GM19372 (cell line): ENCODE measurements around the gene LEP.

Experiments
- ATAC-seq: cut with Tn5 transposase; IDR thresholded peaks from one replicate; pipeline ENCODE4 v1.9.1; 2021; ENCODE audit warnings: mild to moderate bottlenecking, low read depth, moderate library complexity; ENCODE audit not compliant: unreplicated experiment

The LEP gene

DNA sequence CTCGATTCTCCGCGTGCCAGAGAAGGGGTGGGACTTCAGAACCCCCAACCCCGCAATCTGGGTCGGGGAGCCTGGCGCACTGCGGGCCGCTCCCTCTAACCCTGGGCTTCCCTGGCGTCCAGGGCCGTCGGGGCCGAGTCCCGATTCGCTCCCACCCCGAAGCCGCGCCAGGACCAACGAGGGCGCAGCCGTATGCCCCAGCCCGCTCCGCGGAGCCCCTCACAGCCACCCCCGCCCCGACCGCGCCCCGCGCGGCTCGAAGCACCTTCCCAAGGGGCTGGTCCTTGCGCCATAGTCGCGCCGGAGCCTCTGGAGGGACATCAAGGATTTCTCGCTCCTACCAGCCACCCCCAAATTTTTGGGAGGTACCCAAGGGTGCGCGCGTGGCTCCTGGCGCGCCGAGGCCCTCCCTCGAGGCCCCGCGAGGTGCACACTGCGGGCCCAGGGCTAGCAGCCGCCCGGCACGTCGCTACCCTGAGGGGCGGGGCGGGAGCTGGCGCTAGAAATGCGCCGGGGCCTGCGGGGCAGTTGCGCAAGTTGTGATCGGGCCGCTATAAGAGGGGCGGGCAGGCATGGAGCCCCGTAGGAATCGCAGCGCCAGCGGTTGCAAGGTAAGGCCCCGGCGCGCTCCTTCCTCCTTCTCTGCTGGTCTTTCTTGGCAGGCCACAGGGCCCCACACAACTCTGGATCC lies at the start of gene LEP:
Gene LEP, plus strand, starts transcription at position 583 of the 691 bp plus-strand sequence. CDS start 10,741 bp downstream, outside the sequence.
- no peak for ATAC-seq

DNA sequence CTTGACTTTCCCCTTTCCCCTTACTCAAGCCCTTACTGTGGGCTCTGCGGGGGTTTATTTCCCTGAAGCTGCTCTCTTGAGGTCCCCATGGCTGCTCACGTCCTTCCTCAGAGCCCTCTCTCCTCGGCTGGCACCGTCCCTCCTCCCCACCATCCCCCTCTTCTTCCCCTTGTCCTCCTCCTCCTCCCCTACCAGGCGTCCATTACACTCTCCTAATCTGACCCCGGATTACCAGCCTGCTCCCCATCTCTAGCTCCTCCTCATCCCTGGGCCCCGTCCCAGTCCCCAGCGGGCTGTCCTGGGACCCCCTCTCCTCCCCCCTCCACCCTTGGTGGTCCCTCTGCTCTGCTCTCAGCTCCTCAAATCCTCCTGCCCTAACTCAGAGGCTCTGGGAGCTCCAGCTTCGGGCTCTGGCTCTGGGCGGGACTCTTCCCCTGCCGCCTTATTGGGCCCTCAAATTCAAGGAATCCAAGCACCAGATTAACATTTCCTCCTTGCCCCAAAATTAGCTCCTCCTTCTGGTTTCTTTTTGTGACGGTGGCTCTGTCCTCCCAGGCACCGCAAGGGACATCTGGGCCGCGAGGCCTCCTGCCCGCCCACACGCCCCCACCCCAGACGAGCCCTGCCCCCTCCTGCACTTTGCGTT lies 48.5 kb upstream of the LEP start:
- ATAC-seq, result no peak

DNA sequence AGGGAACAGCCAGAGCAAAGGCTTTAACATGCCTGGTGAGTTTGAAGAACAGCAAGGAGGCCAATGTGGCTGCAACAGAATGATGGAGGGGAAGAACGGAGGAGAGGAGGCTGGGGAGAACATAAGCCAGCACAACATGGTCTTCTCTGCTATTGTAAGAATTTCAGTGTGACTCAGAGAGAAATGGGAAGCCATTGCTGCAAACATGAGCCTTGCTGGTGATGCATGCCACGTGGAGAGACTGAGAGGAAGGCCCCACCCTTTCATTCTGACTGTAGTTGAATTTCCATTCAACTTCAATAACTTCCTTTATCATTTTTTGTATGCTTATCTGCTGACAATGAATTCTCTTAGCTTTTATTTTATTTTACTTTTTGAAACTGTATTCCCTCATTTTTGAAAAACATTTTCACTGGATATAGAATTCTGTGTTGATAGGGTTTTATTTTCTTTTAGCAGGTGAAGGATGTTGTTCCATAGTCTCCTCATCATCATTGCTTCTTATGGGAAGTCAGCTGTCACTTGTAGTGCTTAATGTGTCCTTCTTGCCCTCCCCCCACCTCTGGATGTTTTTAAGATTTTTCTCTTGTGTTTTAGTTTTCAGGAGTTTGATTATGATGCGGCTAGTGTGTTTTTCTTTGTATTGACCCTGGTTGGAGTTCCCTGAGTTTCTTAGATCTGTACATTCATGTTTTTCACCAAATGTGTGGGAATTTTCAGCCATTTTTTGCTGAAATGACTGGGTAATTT lies 46.4 kb upstream of the LEP start:
- no peak for ATAC-seq

GRCh38 chr7:128197589-128197988 lies 43.5 kb upstream of the LEP start:
- no peak for ATAC-seq

DNA sequence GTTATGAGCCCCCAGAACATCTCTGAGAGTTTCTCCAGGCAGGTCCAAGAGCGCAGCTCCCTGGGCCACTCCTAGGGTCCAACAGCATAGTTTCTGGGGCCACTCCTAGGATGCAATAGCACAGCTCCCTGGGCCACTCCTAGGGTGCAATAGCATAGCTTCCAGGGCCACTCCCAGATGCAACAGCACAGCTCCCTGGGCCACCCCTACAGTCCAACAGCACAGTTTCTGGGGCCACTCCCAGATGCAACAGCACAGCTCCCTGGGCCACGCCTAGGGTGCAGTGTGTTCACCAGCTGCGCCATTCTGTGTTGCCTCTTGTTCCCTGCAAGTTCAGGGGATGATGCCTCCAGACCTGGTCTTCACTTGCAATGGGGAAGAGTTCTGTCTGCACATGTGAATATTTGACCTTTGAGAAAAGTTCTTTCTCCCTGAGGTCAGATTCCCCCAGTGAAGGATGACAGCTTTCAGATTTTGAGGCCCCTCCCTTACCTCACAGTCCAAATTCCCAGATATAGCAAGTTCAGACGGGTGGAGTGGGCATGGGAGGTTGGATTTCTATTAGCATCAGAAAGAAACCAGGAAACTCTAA lies 43.0 kb upstream of the LEP start:
- ATAC-seq, result no peak

GRCh38 chr7:128200376-128200775 lies 40.7 kb upstream of the LEP start:
- no peak for ATAC-seq

- ATAC-seq, result no peak
These were observed 39.9 kb upstream of the LEP start for GRCh38 chr7:128201067-128201689.

DNA sequence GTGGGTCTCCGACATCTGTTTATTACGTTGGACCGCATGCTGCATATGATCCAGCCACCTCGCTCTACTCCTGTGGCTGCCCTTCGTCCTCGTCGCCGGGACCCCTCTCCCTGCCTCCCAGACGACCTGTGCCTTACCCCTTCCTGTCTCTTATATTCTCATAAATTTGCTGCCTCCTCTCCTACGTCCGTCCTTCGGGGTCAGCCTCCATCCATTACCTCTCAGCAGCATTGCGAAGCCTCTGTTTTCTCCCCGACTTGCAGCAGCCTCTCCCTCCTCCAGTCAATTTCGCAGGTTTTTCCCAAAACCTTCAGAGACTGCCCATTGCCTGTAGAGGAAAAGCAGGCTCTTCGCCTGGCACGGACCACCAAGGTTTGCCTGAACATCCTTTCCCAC lies 39.4 kb upstream of the LEP start:
- no peak for ATAC-seq

DNA sequence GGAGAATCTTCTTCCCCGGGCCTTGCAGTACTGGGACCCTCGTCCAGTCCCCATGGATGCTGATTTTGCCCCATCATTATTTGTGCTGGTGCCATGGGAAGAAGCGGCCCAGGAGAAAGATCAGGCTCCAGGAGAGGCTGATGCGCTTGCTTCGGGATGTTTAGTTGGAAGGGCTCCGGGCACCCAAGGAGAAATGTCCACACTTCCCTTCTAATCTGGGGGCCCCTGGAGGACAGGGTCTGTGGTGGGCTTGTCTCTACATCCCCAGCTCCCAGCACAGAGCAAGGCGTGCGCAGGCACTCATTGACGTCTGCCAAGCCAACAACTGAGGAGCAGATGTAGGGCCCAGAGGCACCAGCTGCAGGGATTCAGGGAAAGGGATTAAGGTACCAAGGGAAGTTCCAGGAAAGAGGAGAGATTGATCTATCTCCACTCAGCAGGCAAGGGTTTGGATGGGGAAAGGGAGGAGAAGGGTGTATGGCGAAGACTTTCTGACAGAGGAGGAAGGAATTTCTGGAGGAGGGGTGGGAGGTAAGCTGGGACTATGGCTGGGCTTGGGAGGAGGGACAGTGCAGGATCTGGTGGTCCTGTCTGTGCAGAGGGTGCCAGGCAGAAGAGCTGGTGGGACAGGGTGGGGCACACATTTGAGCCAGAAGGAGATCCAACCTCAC lies 38.7 kb upstream of the LEP start:
- no peak for ATAC-seq

GRCh38 chr7:128203047-128203491 lies 38.0 kb upstream of the LEP start:
- no peak for ATAC-seq

DNA sequence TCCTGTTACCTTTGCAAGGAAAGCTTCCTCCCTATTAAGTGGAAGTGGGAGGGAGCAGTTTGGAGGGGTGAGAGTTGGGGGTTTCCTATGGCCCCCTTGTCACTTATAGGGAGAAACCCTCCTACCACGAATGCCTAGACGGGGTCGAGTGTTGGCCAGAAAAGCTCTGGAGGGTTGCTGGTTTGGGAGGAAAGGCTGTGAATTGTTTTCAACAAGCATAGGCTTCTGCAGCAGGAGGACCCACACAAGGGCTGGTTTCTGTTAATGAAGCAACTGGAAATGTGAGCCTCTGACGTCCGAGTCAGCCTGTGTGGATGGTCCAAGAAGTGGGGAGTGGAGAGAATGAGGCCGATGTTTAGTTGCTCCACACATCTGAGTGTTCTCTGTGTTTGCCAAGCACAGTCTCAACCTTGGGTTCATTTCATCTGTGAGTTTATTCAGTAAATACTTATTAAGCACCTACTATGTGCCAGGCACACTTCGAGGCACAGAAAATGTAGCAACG lies 37.3 kb upstream of the LEP start:
- ATAC-seq, result no peak

DNA sequence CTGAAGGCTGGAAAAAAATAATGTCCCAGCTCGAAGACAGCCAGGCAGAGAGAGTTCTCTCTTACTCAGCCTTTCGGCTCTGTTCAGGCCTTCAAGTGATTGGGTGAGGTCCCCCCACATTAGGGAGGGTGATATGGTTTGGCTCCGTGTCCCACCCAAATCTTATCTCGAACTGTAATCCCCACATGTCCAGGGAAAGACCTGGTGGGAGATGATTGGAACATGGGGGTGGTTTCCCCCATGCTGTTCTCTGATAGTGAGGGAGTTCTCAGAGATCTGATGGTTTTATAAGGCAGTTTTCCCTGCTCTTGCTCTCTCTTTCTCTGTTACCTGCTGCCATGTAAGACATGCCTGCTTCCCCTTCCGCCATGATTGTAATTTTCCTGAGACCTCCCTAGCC lies 36.6 kb upstream of the LEP start:
- no peak for ATAC-seq

DNA sequence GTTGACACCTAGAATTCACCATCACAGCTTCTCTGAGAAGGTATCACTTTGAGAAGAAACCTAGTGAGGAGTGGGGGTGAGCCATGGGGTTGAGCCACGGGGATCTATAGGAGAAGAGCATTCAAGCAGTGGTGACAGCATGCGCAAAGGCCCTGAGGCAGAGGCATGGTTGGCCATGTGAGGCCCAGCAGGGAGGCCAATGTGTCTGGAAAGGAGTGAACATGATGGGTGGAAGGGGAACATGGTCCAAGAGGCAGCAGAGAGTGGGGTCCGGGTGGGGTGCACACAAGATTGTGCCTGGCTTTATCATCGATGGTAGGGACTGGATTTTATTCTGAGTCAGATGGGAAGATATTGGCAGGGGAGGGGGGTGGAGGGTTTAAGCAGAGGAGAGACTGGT lies 36.0 kb upstream of the LEP start:
- ATAC-seq, result no peak

DNA sequence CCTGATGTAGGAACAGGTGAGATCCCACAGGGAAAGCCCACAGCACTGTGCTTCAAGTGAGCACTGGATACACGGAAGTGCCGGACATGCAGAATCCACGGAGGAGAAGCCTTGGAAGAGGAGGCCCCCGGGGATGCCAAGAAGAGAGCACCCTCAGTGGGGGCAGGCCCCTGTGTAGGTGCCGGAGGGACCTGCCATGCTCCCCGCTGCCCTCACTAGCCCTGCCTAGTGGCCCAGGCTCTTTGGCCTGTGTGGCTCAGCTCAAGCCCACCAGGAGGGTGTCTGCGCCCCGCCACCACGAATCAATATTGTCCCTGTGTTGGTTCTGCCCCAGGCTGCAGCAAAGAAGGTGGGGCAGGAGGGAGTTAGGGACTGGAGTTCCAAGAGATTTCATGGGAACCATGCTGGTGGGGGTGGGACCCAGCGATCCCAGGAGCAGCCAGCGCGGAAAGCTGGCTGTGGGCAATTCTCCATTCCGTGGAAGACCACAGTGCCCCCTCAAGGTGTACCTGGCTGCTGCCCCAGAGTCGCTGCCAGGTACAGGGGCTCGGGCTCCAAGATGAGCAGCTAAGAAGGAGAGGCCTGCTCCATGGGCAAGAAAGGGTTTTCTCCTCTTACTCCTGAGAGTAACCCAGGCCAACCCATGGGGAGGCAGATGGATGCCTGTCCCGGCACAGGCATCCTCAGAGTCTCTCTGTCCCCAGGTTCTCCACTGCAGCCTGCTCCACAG lies 34.9 kb upstream of the LEP start:
- ATAC-seq, result no peak

DNA sequence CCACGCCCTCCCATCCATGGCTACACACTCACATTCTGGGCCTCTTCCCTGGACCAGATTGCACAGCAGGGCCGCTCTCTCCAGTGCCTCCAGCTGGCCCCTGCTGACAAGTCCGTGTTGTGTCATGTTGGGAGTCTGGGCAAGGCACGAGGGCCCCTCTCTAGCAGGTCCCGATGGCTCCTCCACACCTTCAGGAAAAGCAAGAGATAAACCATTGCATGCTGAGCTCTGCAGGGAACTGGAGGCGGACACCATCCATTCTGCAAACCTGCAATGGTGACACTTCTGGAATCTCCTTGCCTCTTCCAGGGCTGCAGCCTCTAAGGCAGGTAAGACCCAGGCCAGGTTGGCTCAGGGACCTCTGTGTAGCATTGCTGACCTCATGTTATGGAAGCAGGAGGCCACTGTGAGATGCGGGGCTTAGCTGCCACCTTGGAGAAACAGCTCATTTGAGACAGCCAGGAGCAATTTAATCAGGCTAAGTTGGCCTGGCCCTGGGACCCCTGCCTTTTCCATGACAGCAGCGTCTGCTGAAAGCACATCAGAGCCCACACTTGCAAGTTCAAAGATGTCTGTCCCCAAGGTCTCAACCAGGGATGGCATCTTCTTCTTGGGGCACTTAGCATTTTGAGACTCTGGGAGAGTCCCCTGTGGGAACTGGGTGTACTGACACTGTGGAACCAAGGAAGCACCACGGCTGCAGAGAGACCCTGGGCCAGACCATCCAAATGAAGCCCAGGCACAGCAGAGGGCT lies 34.2 kb upstream of the LEP start:
- no peak for ATAC-seq

- no peak for ATAC-seq
These were observed 33.5 kb upstream of the LEP start for GRCh38 chr7:128207609-128208008.

GRCh38 chr7:128209229-128210035 lies 31.6 kb upstream of the LEP start:
- no peak for ATAC-seq

DNA sequence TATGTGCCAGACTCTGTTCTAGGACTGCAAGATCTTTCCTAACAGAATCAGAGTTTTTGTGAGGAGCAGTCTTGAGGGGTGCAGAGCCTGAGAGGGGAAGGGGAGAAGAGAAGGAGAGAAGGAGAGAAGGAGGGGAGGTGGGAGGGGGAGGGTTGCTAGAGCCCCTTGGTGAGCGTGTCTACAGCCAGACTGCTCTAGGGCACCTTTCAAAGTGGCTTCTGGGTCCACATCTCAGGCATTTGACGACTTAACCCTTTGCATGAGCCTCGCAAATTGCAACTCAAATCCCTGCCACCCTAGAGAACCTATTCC lies 31.1 kb upstream of the LEP start:
- no peak for ATAC-seq
